Progenitor cell of endocrine pancreas (in vitro differentiated cells): ENCODE results near the gene ZNF157. TPM values are rescaled to one million over a fixed set of nuclear protein-coding genes. Genes with fewer than 3 reads are reported as not detected.
A peak's percentile ranks its signal among the peaks of the same experiment; 100 is the strongest.
"Not testable (repeated sequence)": the region's sequence is repeated elsewhere in the genome, so short reads cannot be mapped to it uniquely, and the experiment has no call there.

Experiments used
- DNase-seq: peaks from one replicate; pipeline ENCODE4 v3.0.0; 2021; ENCODE audit warnings: low spot score; ENCODE audit not compliant: unreplicated experiment
- H3K27ac Mint-ChIP-seq: 2 replicates; pipeline ENCODE4 v1.8.0; 2021; ENCODE audit warnings: mild to moderate bottlenecking, moderate library complexity, mixed read lengths
- H3K27me3 Mint-ChIP-seq: 2 replicates; pipeline ENCODE4 v1.8.0; 2021; ENCODE audit warnings: mixed read lengths
- H3K36me3 Mint-ChIP-seq: 2 replicates; pipeline ENCODE4 v1.8.0; 2022; ENCODE audit warnings: mixed read lengths; ENCODE audit not compliant: insufficient read depth
- H3K4me1 Mint-ChIP-seq: 2 replicates; pipeline ENCODE4 v1.8.0; 2021; ENCODE audit warnings: low read depth, mixed read lengths
- H3K4me3 Mint-ChIP-seq: 2 replicates; pipeline ENCODE4 v1.8.0; 2021; ENCODE audit warnings: low read depth, mild to moderate bottlenecking, moderate library complexity, mixed read lengths
- H3K9me3 Mint-ChIP-seq: 2 replicates; pipeline ENCODE4 v1.8.0; 2021; ENCODE audit warnings: low read depth, mixed read lengths
- total RNA-seq: library from RNA; stranded (reverse); gene quantifications from 2 replicates; pipeline ENCODE4 v1.2.1, GENCODE V29; 2021
- TF ChIP-seq, protein P1 (sequence below): fragments of 200-600 bp; sonication (generic); IDR thresholded peaks from one replicate; pipeline ENCODE4 v1.5.0; 2021; ENCODE audit warnings: antibody characterized with exemption, mild to moderate bottlenecking; ENCODE audit not compliant: unreplicated experiment

ZNF157 gene
- total RNA-seq, 1 donor from 2014 or later, result 2.0 TPM

DNA sequence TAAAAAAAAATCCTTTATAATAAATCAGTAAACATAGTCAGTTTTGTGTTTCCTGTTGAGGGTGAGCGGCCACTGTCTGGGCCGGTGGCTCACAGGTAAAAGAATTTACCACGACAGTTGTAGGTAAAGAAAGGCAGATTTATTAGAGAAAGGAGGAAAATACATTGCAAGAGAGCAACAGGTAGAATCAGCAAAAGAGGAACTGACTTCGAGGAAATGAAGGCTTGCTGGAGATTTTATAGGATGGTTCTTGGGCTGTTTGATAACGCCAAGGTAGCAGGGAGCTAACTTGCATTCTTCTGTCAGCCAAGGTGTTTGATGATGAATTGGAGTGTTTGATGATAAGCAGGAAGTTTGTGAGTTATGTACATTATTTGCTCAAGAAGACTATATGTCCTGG is 2.8 kb downstream of the ZNF157 start:
- DNase-seq, result no peak
- peaks cover 3% of the 10 kb centered on the region for H3K4me1 Mint-ChIP-seq
- H3K36me3 Mint-ChIP-seq, result peaks cover 5% of the 10 kb centered on the region
- H3K9me3 Mint-ChIP-seq, result peaks cover 3% of the 10 kb centered on the region
- no peak overlapping the region for H3K27ac Mint-ChIP-seq
- no peaks in the 10 kb centered on the region for H3K27me3 Mint-ChIP-seq
- H3K4me3 Mint-ChIP-seq, result no peak overlapping the region
- TF ChIP-seq, protein P1, sequence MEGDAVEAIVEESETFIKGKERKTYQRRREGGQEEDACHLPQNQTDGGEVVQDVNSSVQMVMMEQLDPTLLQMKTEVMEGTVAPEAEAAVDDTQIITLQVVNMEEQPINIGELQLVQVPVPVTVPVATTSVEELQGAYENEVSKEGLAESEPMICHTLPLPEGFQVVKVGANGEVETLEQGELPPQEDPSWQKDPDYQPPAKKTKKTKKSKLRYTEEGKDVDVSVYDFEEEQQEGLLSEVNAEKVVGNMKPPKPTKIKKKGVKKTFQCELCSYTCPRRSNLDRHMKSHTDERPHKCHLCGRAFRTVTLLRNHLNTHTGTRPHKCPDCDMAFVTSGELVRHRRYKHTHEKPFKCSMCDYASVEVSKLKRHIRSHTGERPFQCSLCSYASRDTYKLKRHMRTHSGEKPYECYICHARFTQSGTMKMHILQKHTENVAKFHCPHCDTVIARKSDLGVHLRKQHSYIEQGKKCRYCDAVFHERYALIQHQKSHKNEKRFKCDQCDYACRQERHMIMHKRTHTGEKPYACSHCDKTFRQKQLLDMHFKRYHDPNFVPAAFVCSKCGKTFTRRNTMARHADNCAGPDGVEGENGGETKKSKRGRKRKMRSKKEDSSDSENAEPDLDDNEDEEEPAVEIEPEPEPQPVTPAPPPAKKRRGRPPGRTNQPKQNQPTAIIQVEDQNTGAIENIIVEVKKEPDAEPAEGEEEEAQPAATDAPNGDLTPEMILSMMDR, result no peak

DNA sequence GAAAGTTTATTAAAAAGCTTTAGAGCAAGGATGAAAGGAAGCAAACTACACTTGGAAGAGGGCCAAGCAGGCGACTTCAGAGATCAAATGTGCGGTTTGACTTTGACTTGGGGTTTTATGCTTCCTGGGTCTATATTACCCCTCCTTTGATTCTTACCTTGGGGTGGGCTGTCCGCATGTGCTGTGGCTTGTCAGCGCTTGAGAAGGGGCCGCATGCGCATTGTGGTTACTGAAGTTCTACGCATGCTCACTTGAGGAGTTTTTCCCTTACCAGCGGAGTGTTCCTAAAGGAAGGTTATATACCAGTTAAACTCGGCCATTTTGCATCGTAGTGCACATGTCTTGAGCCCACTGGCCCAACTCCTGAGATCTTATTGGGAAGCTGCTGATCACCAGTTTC is 9.9 kb downstream of the ZNF157 start:
- peaks cover 5% of the 10 kb centered on the region for H3K36me3 Mint-ChIP-seq
- H3K4me1 Mint-ChIP-seq, result peaks cover 5% of the 10 kb centered on the region

DNA sequence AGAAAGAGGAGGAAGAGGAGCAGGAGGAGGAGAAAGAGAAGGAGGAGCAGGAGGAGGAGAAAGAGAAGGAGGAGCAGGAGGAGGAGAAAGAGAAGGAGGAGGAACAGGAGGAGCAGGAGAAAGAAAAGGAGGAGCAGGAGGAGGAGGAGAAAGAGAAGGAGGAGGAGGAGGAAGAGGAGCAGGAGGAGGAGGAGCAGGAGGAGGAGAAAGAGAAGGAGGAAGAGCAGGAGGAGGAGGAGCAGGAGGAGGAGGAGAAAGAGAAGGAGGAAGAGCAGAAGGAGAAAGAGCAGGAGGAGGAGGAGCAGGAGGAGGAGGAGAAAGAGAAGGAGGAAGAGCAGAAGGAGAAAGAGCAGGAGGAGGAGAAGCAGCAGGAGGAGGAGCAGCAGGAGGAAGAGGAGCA is 10.5 kb downstream of the ZNF157 start:
- not testable (repeated sequence) for DNase-seq, H3K9me3 Mint-ChIP-seq, H3K27me3 Mint-ChIP-seq, H3K36me3 Mint-ChIP-seq, H3K27ac Mint-ChIP-seq, H3K4me1 Mint-ChIP-seq, H3K4me3 Mint-ChIP-seq

More for the DNA sequence above, 9.9 kb downstream of the ZNF157 start:
- TF ChIP-seq, protein P1, result no peak
- H3K9me3 Mint-ChIP-seq, result peaks cover 8% of the 10 kb centered on the region
- H3K27ac Mint-ChIP-seq, result no peak overlapping the region
- no peak for DNase-seq
- no peaks in the 10 kb centered on the region for H3K27me3 Mint-ChIP-seq
- no peak overlapping the region for H3K4me3 Mint-ChIP-seq

DNA sequence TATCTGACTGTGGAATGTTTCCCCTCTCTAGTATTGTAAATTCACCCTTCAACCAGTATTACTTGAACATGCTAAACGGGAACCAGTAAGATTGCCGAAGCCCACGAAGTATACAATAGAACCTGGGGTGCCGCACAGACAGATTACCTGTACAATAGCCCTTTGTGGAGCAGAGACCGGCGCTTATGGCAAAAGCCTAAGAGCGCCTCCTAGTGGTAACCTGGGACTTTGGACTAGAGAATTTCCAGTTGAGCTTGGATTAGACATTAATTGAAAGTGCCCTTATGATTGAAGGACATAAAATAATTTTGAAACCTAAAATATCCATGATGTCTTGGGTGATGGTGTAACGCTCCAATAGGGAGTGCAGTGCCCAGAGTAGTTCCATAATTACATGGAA is 14.1 kb downstream of the ZNF157 start:
- Mint-ChIP-seq H3K27me3 (no peaks in the 10 kb centered on the region), H3K4me3 (no peak overlapping the region), H3K27ac (no peak overlapping the region), H3K4me1 (peaks cover 5% of the 10 kb centered on the region), H3K9me3 (peaks cover 13% of the 10 kb centered on the region), H3K36me3 (peaks cover 4% of the 10 kb centered on the region)
- TF ChIP-seq, protein P1, result peak; percentile 77
- DNase-seq, result peak; percentile 27

DNA sequence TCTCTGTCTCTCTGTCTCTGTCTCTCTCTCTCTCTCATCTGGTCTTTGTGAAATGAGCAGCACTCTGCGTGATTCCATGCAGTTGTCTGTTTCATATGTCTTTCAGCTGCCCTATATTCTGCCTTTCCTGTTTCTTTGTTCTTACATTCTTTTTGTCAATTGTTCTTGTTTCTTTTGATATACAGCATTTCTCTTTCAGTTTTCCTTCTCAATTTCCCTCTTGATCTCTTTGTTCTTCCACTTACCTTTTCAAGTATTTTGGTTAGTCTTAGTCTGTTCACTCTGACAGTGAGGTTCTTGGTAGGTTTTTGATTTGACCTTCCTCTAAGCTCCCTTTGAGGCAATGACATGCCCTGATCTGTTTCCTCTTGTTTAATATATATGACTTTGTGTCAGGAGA is 20.4 kb downstream of the ZNF157 start:
- no peak for DNase-seq
- H3K27ac Mint-ChIP-seq, result no peak overlapping the region
- H3K4me3 Mint-ChIP-seq, result no peak overlapping the region
- peaks cover 14% of the 10 kb centered on the region for H3K9me3 Mint-ChIP-seq
- H3K27me3 Mint-ChIP-seq, result no peaks in the 10 kb centered on the region
- TF ChIP-seq, protein P1, result no peak
- peaks cover 1% of the 10 kb centered on the region for H3K36me3 Mint-ChIP-seq
- no peaks in the 10 kb centered on the region for H3K4me1 Mint-ChIP-seq

DNA sequence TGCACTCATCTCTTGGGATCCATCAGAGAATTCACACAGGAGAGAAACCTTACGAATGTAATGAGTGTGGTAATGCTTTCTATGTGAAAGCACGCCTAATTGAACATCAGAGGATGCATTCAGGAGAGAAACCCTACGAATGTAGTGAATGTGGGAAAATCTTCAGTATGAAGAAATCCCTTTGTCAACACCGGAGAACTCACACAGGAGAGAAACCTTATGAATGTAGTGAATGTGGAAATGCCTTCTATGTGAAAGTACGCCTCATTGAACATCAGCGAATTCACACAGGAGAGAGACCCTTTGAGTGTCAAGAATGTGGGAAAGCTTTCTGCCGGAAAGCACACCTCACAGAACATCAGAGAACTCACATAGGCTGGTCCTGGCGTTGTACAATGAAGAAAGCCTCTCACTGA is 42.8 kb downstream of the ZNF157 start:
- TF ChIP-seq, protein P1, result no peak
- Mint-ChIP-seq H3K27me3 (no peaks in the 10 kb centered on the region), H3K4me1 (no peaks in the 10 kb centered on the region), H3K9me3 (peaks cover 45% of the 10 kb centered on the region), H3K27ac (no peak overlapping the region), H3K4me3 (no peak overlapping the region), H3K36me3 (peaks cover 45% of the 10 kb centered on the region)
- no peak for DNase-seq
